B cell (primary cell): Measurements from ENCODE around the gene CMIP. TPM values are rescaled to one million over a fixed set of nuclear protein-coding genes. Genes with fewer than 3 reads are reported as not detected.

Source experiments
- ATAC-seq: fragments of 200-7000 bp; cut with Tn5 transposase; one replicate; pipeline ENCODE4 v1.10.0; 2021; ENCODE audit warnings: low read depth, mild to moderate bottlenecking, moderate number of reproducible peaks, moderate library complexity
- CTCF ChIA-PET: fragments of 350-600 bp; sonication (Branson Sonifier 250); formaldehyde crosslinking; loops from one replicate; lab custom pipeline; 2021; ENCODE audit warnings: antibody characterized with exemption, inconsistent platforms; lab: Charles Lee
- POLR2A ChIA-PET: fragments of 350-600 bp; sonication (Branson Sonifier 250); formaldehyde crosslinking; loops from one replicate; lab custom pipeline; 2021; ENCODE audit warnings: antibody characterized with exemption; lab: Charles Lee
- DNase-seq: peaks from one replicate; pipeline ENCODE4 v3.0.0; 2013
- H2AFZ ChIP-seq: 2 replicates; pipeline ENCODE4 v1.6.1; 2012; ENCODE audit warnings: mild to moderate bottlenecking, low read depth, low read length; ENCODE audit not compliant: insufficient read depth, poor library complexity, severe bottlenecking
- H3K27ac ChIP-seq, 2 donors: 1 replicate in 1 of 2; 2 replicates in 1 of 2; pipeline ENCODE4 v1.5.1; 2012 to 2013; ENCODE audit warnings: low read length in 2 of 2, mild to moderate bottlenecking in 2 of 2, moderate library complexity in 1 of 2
- H3K27me3 ChIP-seq, 4 experiments: fragments of 200-600 bp in 1 of 4; sonication (generic) in 1 of 4; replicated peaks in 1 of 4; 1 replicate in 2 of 4; 2 replicates in 2 of 4; pipeline versions ENCODE4 v1.6.1 to v1.7.0; 2013 to 2016; ENCODE audit warnings: low read length in 3 of 4, mild to moderate bottlenecking in 2 of 4, mixed read lengths in 1 of 4, moderate library complexity in 1 of 4; ENCODE audit not compliant: insufficient read depth in 4 of 4, control insufficient read depth in 3 of 4; ENCODE audit errors: control extremely low read depth in 1 of 4
- H3K36me3 ChIP-seq, 2 experiments: replicated peaks in 1 of 2; 1 replicate in 1 of 2; 2 replicates in 1 of 2; pipeline versions ENCODE4 v1.6.1 to v1.7.1; 2013; ENCODE audit warnings: low read length in 1 of 2; ENCODE audit not compliant: insufficient read depth in 2 of 2, control insufficient read depth in 1 of 2; ENCODE audit errors: control extremely low read depth in 1 of 2, extremely low read depth in 1 of 2
- H3K4me1 ChIP-seq, 2 donors: fragments of 200-600 bp in 1 of 2; sonication (generic) in 1 of 2; 1 replicate in 1 of 2; 2 replicates in 1 of 2; pipeline versions ENCODE4 v1.5.1 to v1.6.1; 2013 to 2017; ENCODE audit warnings: low read length in 2 of 2; ENCODE audit not compliant: control insufficient read depth in 2 of 2, insufficient read depth in 2 of 2
- H3K4me2 ChIP-seq: replicated peaks from 2 replicates; pipeline ENCODE3; 2012; ENCODE audit warnings: mild to moderate bottlenecking, low read depth, low read length; ENCODE audit not compliant: poor library complexity, severe bottlenecking
- H3K4me3 ChIP-seq, 5 experiments: fragments of 200-600 bp in 1 of 5; sonication (generic) in 1 of 5; 1 replicate in 3 of 5; 2 replicates in 2 of 5; pipeline versions ENCODE4 v1.5.1 to v1.7.0; 2011 to 2016; ENCODE audit warnings: low read length in 4 of 5, mild to moderate bottlenecking in 4 of 5, low read depth in 2 of 5, control low read depth in 1 of 5, moderate library complexity in 1 of 5; ENCODE audit not compliant: insufficient read depth in 1 of 5; ENCODE audit errors: control extremely low read depth in 1 of 5, extremely low read depth in 1 of 5
- H3K79me2 ChIP-seq: fragments of 200-600 bp; sonication (generic); one replicate; pipeline ENCODE4 v1.6.0; 2016; ENCODE audit warnings: low read length; ENCODE audit not compliant: control insufficient read depth, insufficient read depth
- H3K9ac ChIP-seq: fragments of 200-600 bp; sonication (generic); 2 replicates; pipeline ENCODE4 v1.6.1; 2017; ENCODE audit warnings: mild to moderate bottlenecking, low read length, moderate library complexity
- H3K9me3 ChIP-seq, 3 donors: one replicate each; pipeline versions ENCODE4 v1.6.1 to v1.7.1; 2013; ENCODE audit warnings: low read length in 2 of 3; ENCODE audit not compliant: control insufficient read depth in 2 of 3, insufficient read depth in 1 of 3; ENCODE audit errors: control extremely low read depth in 1 of 3
- H4K20me1 ChIP-seq: 2 replicates; pipeline ENCODE4 v1.6.0; 2012; ENCODE audit warnings: mild to moderate bottlenecking, low read length; ENCODE audit not compliant: insufficient read depth, control insufficient read depth, poor library complexity, severe bottlenecking
- H3K27ac Mint-ChIP-seq: one replicate; pipeline ENCODE4 v1.8.0; 2021; ENCODE audit warnings: mixed read lengths
- H3K27me3 Mint-ChIP-seq: one replicate; pipeline ENCODE4 v1.8.0; 2021; ENCODE audit warnings: mixed read lengths
- H3K4me1 Mint-ChIP-seq: one replicate; pipeline ENCODE4 v1.8.0; 2021; ENCODE audit warnings: mixed read lengths
- H3K4me3 Mint-ChIP-seq: one replicate; pipeline ENCODE4 v1.8.0; 2021; ENCODE audit warnings: mixed read lengths
- H3K9me3 Mint-ChIP-seq: one replicate; pipeline ENCODE4 v1.8.0; 2022; ENCODE audit warnings: mixed read lengths; ENCODE audit not compliant: insufficient read depth
- EZH2 ChIP-seq: IDR thresholded peaks from 2 replicates; pipeline ENCODE4 v1.6.1; 2012; ENCODE audit warnings: borderline replicate concordance, low read depth, mild to moderate bottlenecking, moderate library complexity, low read length; ENCODE audit not compliant: insufficient read depth, poor library complexity, severe bottlenecking
- WGBS: methylation state at CpG from one replicate; pipeline ENCODE4 v1.1.5; 2013; ENCODE audit warnings: missing lambda C conversion rate; ENCODE audit not compliant: insufficient coverage; 5-methylcytosine and 5-hydroxymethylcytosine counted together
- intact Hi-C: fragments of 100-400 bp; cut with micrococcal nuclease; formaldehyde crosslinking; loops from one replicate; pipeline ENCODE4 v1.10.0; 2022
- polyA plus RNA-seq: library from polyadenylated mRNA; depleted of rRNA; stranded (reverse); fragments of >200 nt; gene quantifications from 2 replicates; pipeline ENCODE4 v1.2.3, GENCODE V29; 2012
- total RNA-seq, 2 donors: library from RNA; stranded (reverse); fragments of 120-200 nt in 1 of 2; gene quantifications; 1 replicate in 1 of 2; 2 replicates in 1 of 2; pipeline versions ENCODE4 v1.2.3 to v1.2.4, GENCODE V29; 2013 to 2022
- TF ChIP-seq, protein P1 (sequence below): fragments of 200-600 bp; IDR thresholded peaks from one replicate; pipeline ENCODE4 v1.8.0; 2022; ENCODE audit warnings: antibody characterized with exemption, mild to moderate bottlenecking

Gene CMIP
- total and polyA plus RNA-seq, 2 donors (not counting 1 experiment from before 2014, with no cell fraction given): 27.1 to 155 TPM

DNA sequence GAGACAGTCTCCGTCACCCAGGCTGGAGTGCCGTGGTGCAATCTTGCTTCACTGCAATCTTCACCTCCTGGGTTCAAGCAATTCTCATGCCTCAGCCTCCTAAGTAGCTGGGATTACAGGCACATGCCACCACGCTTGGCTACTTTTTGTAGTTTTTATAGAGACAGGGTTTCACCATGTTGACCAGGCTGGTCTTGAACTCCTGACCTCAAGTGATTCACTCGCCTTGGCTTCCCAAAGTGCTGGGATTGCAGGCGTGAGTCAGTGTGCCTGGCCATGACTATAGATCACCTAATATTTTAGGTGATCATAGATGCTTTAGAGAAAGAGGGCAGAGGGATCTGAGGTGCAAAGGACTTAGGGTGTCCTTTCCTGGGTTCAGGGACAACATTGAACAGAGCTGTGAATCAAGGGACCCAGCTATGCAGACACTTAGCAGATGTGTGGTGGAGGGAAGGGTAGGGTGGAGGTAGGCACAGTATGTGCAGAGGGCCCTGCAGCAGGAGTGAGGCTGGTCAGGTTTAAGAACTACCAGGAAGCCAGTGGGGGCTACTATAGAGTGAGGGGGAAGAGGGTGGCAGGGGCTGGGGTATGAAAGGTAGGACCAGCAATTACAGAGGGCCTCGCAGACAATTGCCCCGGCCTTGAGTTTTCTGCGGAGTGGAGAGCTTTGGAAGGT is 116.5 kb downstream of the CMIP start:
- no peak overlapping the region for H3K27ac Mint-ChIP-seq
- intact Hi-C loops: no loop called here
- DNase-seq (no peak), ATAC-seq (no peak)
- peaks cover 7 to 9% of the 10 kb centered on the region in 2 donors for H3K4me1 ChIP-seq
- ChIA-PET POLR2A (no interaction called here), CTCF (no interaction called here)
- H3K36me3 ChIP-seq: peaks cover 0 to 7% of the 10 kb centered on the region in 2 experiments
- H3K4me3 Mint-ChIP-seq: no peak overlapping the region
- 93% methylated on average over 8 of the region's 8 CpGs for WGBS
- TF ChIP-seq, protein P1, sequence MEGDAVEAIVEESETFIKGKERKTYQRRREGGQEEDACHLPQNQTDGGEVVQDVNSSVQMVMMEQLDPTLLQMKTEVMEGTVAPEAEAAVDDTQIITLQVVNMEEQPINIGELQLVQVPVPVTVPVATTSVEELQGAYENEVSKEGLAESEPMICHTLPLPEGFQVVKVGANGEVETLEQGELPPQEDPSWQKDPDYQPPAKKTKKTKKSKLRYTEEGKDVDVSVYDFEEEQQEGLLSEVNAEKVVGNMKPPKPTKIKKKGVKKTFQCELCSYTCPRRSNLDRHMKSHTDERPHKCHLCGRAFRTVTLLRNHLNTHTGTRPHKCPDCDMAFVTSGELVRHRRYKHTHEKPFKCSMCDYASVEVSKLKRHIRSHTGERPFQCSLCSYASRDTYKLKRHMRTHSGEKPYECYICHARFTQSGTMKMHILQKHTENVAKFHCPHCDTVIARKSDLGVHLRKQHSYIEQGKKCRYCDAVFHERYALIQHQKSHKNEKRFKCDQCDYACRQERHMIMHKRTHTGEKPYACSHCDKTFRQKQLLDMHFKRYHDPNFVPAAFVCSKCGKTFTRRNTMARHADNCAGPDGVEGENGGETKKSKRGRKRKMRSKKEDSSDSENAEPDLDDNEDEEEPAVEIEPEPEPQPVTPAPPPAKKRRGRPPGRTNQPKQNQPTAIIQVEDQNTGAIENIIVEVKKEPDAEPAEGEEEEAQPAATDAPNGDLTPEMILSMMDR: no peak
- TF ChIP-seq EZH2: no peak
- no peaks in the 10 kb centered on the region for H3K27me3 Mint-ChIP-seq
- no peak overlapping the region for H3K9ac ChIP-seq
- no peak overlapping the region for H3K4me2 ChIP-seq
- H3K27me3 ChIP-seq: no peaks in the 10 kb centered on the region
- peaks cover 0 to 5% (median 0%) of the 10 kb centered on the region in 3 donors for H3K9me3 ChIP-seq
- H4K20me1 ChIP-seq: peaks cover 74% of the 10 kb centered on the region
- no peak overlapping the region for H2AFZ ChIP-seq
- peaks cover 98% of the 10 kb centered on the region for H3K79me2 ChIP-seq
- H3K9me3 Mint-ChIP-seq: no peaks in the 10 kb centered on the region
- H3K4me1 Mint-ChIP-seq: peaks cover 48% of the 10 kb centered on the region
- H3K27ac ChIP-seq: no peak overlapping the region
- H3K4me3 ChIP-seq: no peak overlapping the region

DNA sequence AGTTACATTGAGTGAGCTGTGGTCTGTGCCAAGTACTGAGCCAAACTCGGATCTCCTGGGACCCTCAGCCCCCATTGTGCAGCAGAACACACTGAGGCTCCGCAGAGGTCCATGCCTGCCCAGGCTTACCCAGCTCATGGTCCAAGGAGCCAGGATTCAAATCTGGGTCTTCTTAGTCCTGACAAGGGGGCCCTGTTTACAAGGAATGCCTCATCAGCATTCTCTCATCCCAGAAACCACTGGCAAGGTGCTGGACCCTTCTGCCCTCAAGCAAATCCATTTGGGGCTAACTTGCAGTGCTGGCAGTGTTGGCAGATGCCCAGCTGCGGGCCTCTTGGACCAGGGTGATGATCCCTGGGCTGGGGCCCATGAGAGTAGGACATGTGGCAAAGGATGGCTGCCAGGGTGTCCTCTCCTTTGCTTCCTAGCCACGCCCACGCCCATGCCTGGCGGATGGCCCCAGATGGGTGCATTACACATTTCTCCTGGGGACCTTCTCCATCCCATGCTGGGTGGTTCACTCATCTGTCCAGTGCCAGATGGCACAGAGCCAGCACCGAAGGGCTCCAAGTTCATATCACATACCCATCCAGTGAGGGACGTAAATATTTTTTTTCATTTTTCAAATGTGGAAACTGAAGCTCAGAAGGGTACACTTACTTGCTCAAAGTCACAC is 117.7 kb downstream of the CMIP start:
- Histone ChIP-seq H3K4me1 (peaks cover 7 to 9% of the 10 kb centered on the region in 2 donors), H3K36me3 (peaks cover 0 to 5% of the 10 kb centered on the region in 2 experiments), H3K9ac (no peak overlapping the region), H4K20me1 (peaks cover 86% of the 10 kb centered on the region), H3K4me3 (no peak overlapping the region), H3K9me3 (peaks cover 0 to 8% (median 0%) of the 10 kb centered on the region in 3 donors), H3K4me2 (no peak overlapping the region), H3K27me3 (no peaks in the 10 kb centered on the region), H3K79me2 (peaks cover 98% of the 10 kb centered on the region), H2AFZ (no peak overlapping the region), H3K27ac (no peak overlapping the region)
- ChIA-PET POLR2A (interaction anchor here (0.7 kb wide), 1 partner anchor 20 kb away, joined by 3 read pairs; no protein-coding TSS in a partner anchor), CTCF (interaction anchor here (0.9 kb wide), 1 partner anchor 9 kb away, joined by 3 read pairs; no protein-coding TSS in a partner anchor)
- intact Hi-C loops: no loop called here
- no peak overlapping the region for H3K4me3 Mint-ChIP-seq
- no peak for TF ChIP-seq EZH2
- TF ChIP-seq, protein P1: no peak
- H3K4me1 Mint-ChIP-seq: peaks cover 45% of the 10 kb centered on the region
- H3K9me3 Mint-ChIP-seq: no peaks in the 10 kb centered on the region
- DNase-seq (no peak), ATAC-seq (no peak)
- H3K27ac Mint-ChIP-seq: no peak overlapping the region
- H3K27me3 Mint-ChIP-seq: no peaks in the 10 kb centered on the region
- 96% methylated on average over 6 of the region's 8 CpGs for WGBS
